ENCODE data around the gene PDXP.

Gene PDXP

GRCh38 chr22:37675930-37676735, 17.6 kb downstream of the PDXP start:
- Histone ChIP-seq H3K9me3 (ENCODE audit: insufficient read depth, low read length) (no peaks in the 10 kb centered on the region), H3K4me1 (ENCODE audit: insufficient read depth, insufficient read length) (peaks cover 7% of the 10 kb centered on the region), H3K27me3 (ENCODE audit: insufficient read depth, insufficient read length) (no peaks in the 10 kb centered on the region), H3K4me3 (ENCODE audit: insufficient read length, low read depth) (peak overlapping the region; percentile 47), H3K36me3 (ENCODE audit: insufficient read depth, insufficient read length, low read length) (peaks cover 18% of the 10 kb centered on the region), H3K9ac (ENCODE audit: insufficient read length, low read depth) (peak overlapping the region; percentile 72)
- no peak for DNase-seq (ENCODE audit: low read depth, low spot score)
- TF ChIP-seq YY1 (IDR thresholded peaks at IDR 0.05; ENCODE audit: insufficient read depth, insufficient read length) (no peak), ZNF274 (IDR thresholded peaks at IDR 0.05; ENCODE audit: low read depth, low read length) (no peak), SUZ12 (IDR thresholded peaks at IDR 0.05; ENCODE audit: extremely low read depth, insufficient read depth, insufficient read length) (no peak)

- H3K9ac ChIP-seq (ENCODE audit: insufficient read length, low read depth) = peak overlapping the region; percentile 72
Observed at GRCh38 chr22:37676736-37677492, 18.4 kb downstream of the PDXP start.

GRCh38 chr22:37677493-37677974, 19.0 kb downstream of the PDXP start:
- Histone ChIP-seq H3K36me3 (ENCODE audit: insufficient read depth, insufficient read length, low read length) (peaks cover 18% of the 10 kb centered on the region), H3K4me3 (ENCODE audit: insufficient read length, low read depth) (peak overlapping the region; percentile 13), H3K4me1 (ENCODE audit: insufficient read depth, insufficient read length) (peaks cover 7% of the 10 kb centered on the region), H3K9me3 (ENCODE audit: insufficient read depth, low read length) (no peaks in the 10 kb centered on the region), H3K9ac (ENCODE audit: insufficient read length, low read depth) (no peak overlapping the region), H3K27me3 (ENCODE audit: insufficient read depth, insufficient read length) (no peaks in the 10 kb centered on the region)
- DNase-seq (ENCODE audit: low read depth, low spot score) = no peak
- TF ChIP-seq YY1 (IDR thresholded peaks at IDR 0.05; ENCODE audit: insufficient read depth, insufficient read length) = no peak
- no peak for TF ChIP-seq ZNF274 (IDR thresholded peaks at IDR 0.05; ENCODE audit: low read depth, low read length)
- no peak for TF ChIP-seq SUZ12 (IDR thresholded peaks at IDR 0.05; ENCODE audit: extremely low read depth, insufficient read depth, insufficient read length)

More at GRCh38 chr22:37676736-37677492, 18.4 kb downstream of the PDXP start:
- peaks cover 7% of the 10 kb centered on the region for H3K4me1 ChIP-seq (ENCODE audit: insufficient read depth, insufficient read length)
- no peaks in the 10 kb centered on the region for H3K27me3 ChIP-seq (ENCODE audit: insufficient read depth, insufficient read length)
- no peak for TF ChIP-seq SUZ12 (IDR thresholded peaks at IDR 0.05; ENCODE audit: extremely low read depth, insufficient read depth, insufficient read length)
- no peak for TF ChIP-seq YY1 (IDR thresholded peaks at IDR 0.05; ENCODE audit: insufficient read depth, insufficient read length)
- TF ChIP-seq ZNF274 (IDR thresholded peaks at IDR 0.05; ENCODE audit: low read depth, low read length) = no peak
- DNase-seq (ENCODE audit: low read depth, low spot score) = peak; percentile 64
- H3K4me3 ChIP-seq (ENCODE audit: insufficient read length, low read depth) = peak overlapping the region; percentile 47
- no peaks in the 10 kb centered on the region for H3K9me3 ChIP-seq (ENCODE audit: insufficient read depth, low read length)
- H3K36me3 ChIP-seq (ENCODE audit: insufficient read depth, insufficient read length, low read length) = peaks cover 18% of the 10 kb centered on the region

GRCh38 chr22:37678372-37678771, 19.8 kb downstream of the PDXP start:
- Histone ChIP-seq H3K36me3 (ENCODE audit: insufficient read depth, insufficient read length, low read length) (peaks cover 18% of the 10 kb centered on the region), H3K9ac (ENCODE audit: insufficient read length, low read depth) (no peak overlapping the region), H3K4me3 (ENCODE audit: insufficient read length, low read depth) (no peak overlapping the region), H3K27me3 (ENCODE audit: insufficient read depth, insufficient read length) (no peaks in the 10 kb centered on the region), H3K9me3 (ENCODE audit: insufficient read depth, low read length) (no peaks in the 10 kb centered on the region), H3K4me1 (ENCODE audit: insufficient read depth, insufficient read length) (peaks cover 2% of the 10 kb centered on the region)
- TF ChIP-seq SUZ12 (IDR thresholded peaks at IDR 0.05; ENCODE audit: extremely low read depth, insufficient read depth, insufficient read length) = no peak
- TF ChIP-seq ZNF274 (IDR thresholded peaks at IDR 0.05; ENCODE audit: low read depth, low read length) = no peak
- no peak for DNase-seq (ENCODE audit: low read depth, low spot score)

GRCh38 chr22:37679670-37680069, 21.1 kb downstream of the PDXP start:
- TF ChIP-seq SUZ12 (IDR thresholded peaks at IDR 0.05; ENCODE audit: extremely low read depth, insufficient read depth, insufficient read length) (no peak), YY1 (IDR thresholded peaks at IDR 0.05; ENCODE audit: insufficient read depth, insufficient read length) (no peak), ZNF274 (IDR thresholded peaks at IDR 0.05; ENCODE audit: low read depth, low read length) (no peak)
- Histone ChIP-seq H3K9ac (ENCODE audit: insufficient read length, low read depth) (no peak overlapping the region), H3K4me1 (ENCODE audit: insufficient read depth, insufficient read length) (peaks cover 2% of the 10 kb centered on the region), H3K27me3 (ENCODE audit: insufficient read depth, insufficient read length) (no peaks in the 10 kb centered on the region), H3K9me3 (ENCODE audit: insufficient read depth, low read length) (no peaks in the 10 kb centered on the region), H3K36me3 (ENCODE audit: insufficient read depth, insufficient read length, low read length) (peaks cover 18% of the 10 kb centered on the region), H3K4me3 (ENCODE audit: insufficient read length, low read depth) (no peak overlapping the region)
- no peak for DNase-seq (ENCODE audit: low read depth, low spot score)

GRCh38 chr22:37680191-37680851, 21.8 kb downstream of the PDXP start:
- no peaks in the 10 kb centered on the region for H3K27me3 ChIP-seq (ENCODE audit: insufficient read depth, insufficient read length)
- H3K4me3 ChIP-seq (ENCODE audit: insufficient read length, low read depth) = no peak overlapping the region
- no peaks in the 10 kb centered on the region for H3K9me3 ChIP-seq (ENCODE audit: insufficient read depth, low read length)
- H3K9ac ChIP-seq (ENCODE audit: insufficient read length, low read depth) = no peak overlapping the region
- peaks cover 2% of the 10 kb centered on the region for H3K4me1 ChIP-seq (ENCODE audit: insufficient read depth, insufficient read length)
- TF ChIP-seq ZNF274 (IDR thresholded peaks at IDR 0.05; ENCODE audit: low read depth, low read length) = no peak
- TF ChIP-seq YY1 (IDR thresholded peaks at IDR 0.05; ENCODE audit: insufficient read depth, insufficient read length) = no peak
- no peak for TF ChIP-seq SUZ12 (IDR thresholded peaks at IDR 0.05; ENCODE audit: extremely low read depth, insufficient read depth, insufficient read length)
- peaks cover 18% of the 10 kb centered on the region for H3K36me3 ChIP-seq (ENCODE audit: insufficient read depth, insufficient read length, low read length)
- no peak for DNase-seq (ENCODE audit: low read depth, low spot score)

Measured in NT2/D1 (cell line).